Activated CD8-positive, alpha-beta memory T cell treated with anti-CD3 and anti-CD28 coated beads, Interleukin-2, amount 10 ng/mL, durations not matched to agents 7 days and 5 days (primary cell): ENCODE results near the gene SPEF1. TPM values are rescaled to one million over a fixed set of nuclear protein-coding genes. Genes with fewer than 3 reads are reported as not detected.

ENCODE experiments used
- ATAC-seq: fragments of 150-1000 bp; cut with Tn5 transposase; one replicate; pipeline ENCODE4 v1.10.0; 2021; ENCODE audit warnings: moderate library complexity
- CTCF ChIA-PET: fragments of 350-600 bp; sonication (Branson Sonifier 250); formaldehyde crosslinking; loops from one replicate; lab custom pipeline; 2021; ENCODE audit warnings: antibody characterized with exemption; lab: Charles Lee
- DNase-seq: peaks from one replicate; pipeline ENCODE4 v3.0.0-alpha.2; 2020
- H3K27ac Mint-ChIP-seq: one replicate; pipeline ENCODE4 v1.8.0; 2021; ENCODE audit warnings: mild to moderate bottlenecking, mixed read lengths
- H3K27me3 Mint-ChIP-seq: one replicate; pipeline ENCODE4 v1.8.0; 2021; ENCODE audit warnings: mixed read lengths
- H3K36me3 Mint-ChIP-seq: one replicate; pipeline ENCODE4 v1.8.0; 2021; ENCODE audit warnings: mild to moderate bottlenecking, mixed read lengths
- H3K4me1 Mint-ChIP-seq: one replicate; pipeline ENCODE4 v1.8.0; 2021; ENCODE audit warnings: mixed read lengths
- H3K4me3 Mint-ChIP-seq: one replicate; pipeline ENCODE4 v1.8.0; 2021; ENCODE audit warnings: mild to moderate bottlenecking, moderate library complexity, mixed read lengths
- H3K9me3 Mint-ChIP-seq: one replicate; pipeline ENCODE4 v1.8.0; 2022; ENCODE audit warnings: low read depth, mixed read lengths
- total RNA-seq, 2 experiments: library from RNA; stranded (reverse); gene quantifications; one replicate each; pipeline ENCODE4 v1.2.3, GENCODE V29; 2021

Gene SPEF1
- total RNA-seq, 2 experiments from 2014 or later: 0.18 TPM; not detected in 1

- H3K4me3 Mint-ChIP-seq: no peak overlapping the region
- H3K36me3 Mint-ChIP-seq: peaks cover 1% of the 10 kb centered on the region
- peaks cover 4% of the 10 kb centered on the region for H3K27me3 Mint-ChIP-seq
- DNase-seq (no peak), ATAC-seq (no peak)
- no peaks in the 10 kb centered on the region for H3K9me3 Mint-ChIP-seq
- H3K27ac Mint-ChIP-seq: no peak overlapping the region
- CTCF ChIA-PET: interaction anchor here (1.3 to 9.0 kb wide), 3 partner anchors 12 to 101 kb away, joined by 3 to 80 read pairs (median 38); partner anchors contain the start of gene ADISSP
- peaks cover 7% of the 10 kb centered on the region for H3K4me1 Mint-ChIP-seq
Measured at GRCh38 chr20:3755269-3755668, 26.0 kb downstream of the SPEF1 start.

- H3K9me3 Mint-ChIP-seq: no peaks in the 10 kb centered on the region
- DNase-seq (no peak), ATAC-seq (no peak)
- peaks cover 1% of the 10 kb centered on the region for H3K36me3 Mint-ChIP-seq
- H3K27me3 Mint-ChIP-seq: peaks cover 4% of the 10 kb centered on the region
- no peak overlapping the region for H3K4me3 Mint-ChIP-seq
- H3K27ac Mint-ChIP-seq: no peak overlapping the region
- CTCF ChIA-PET: interaction anchor here (1.3 to 9.0 kb wide), 4 partner anchors 9 to 102 kb away, joined by 3 to 80 read pairs (median 22); partner anchors contain the start of gene ADISSP
- peaks cover 7% of the 10 kb centered on the region for H3K4me1 Mint-ChIP-seq
Measured at GRCh38 chr20:3754276-3754630, 27.0 kb downstream of the SPEF1 start.

GRCh38 chr20:3753501-3754275 is 27.6 kb downstream of the SPEF1 start:
- H3K4me3 Mint-ChIP-seq: no peak overlapping the region
- H3K36me3 Mint-ChIP-seq: peaks cover 1% of the 10 kb centered on the region
- H3K9me3 Mint-ChIP-seq: no peaks in the 10 kb centered on the region
- peaks cover 7% of the 10 kb centered on the region for H3K4me1 Mint-ChIP-seq
- H3K27me3 Mint-ChIP-seq: peaks cover 4% of the 10 kb centered on the region
- ATAC-seq (no peak), DNase-seq (no peak)
- H3K27ac Mint-ChIP-seq: no peak overlapping the region
- CTCF ChIA-PET: interaction anchor here (0.9 to 9.0 kb wide), 17 partner anchors 8 to 328 kb away, joined by 3 to 80 read pairs (median 4); partner anchors contain the start of genes ADISSP, AP5S1, CENPB and SPEF1

GRCh38 chr20:3753098-3753497 is 28.1 kb downstream of the SPEF1 start:
- Mint-ChIP-seq H3K27me3 (peaks cover 4% of the 10 kb centered on the region), H3K27ac (no peak overlapping the region), H3K36me3 (peaks cover 1% of the 10 kb centered on the region), H3K4me3 (no peak overlapping the region), H3K4me1 (peaks cover 7% of the 10 kb centered on the region), H3K9me3 (no peaks in the 10 kb centered on the region)
- peak; percentile 72 for ATAC-seq
- CTCF ChIA-PET: interaction anchor here (0.8 to 9.0 kb wide), 22 partner anchors 8 to 329 kb away, joined by 3 to 80 read pairs (median 4); partner anchors contain the start of genes ADISSP, AP5S1, CENPB and SPEF1
- peak; percentile 75 for DNase-seq

GRCh38 chr20:3752386-3752759 is 28.9 kb downstream of the SPEF1 start:
- Mint-ChIP-seq H3K4me3 (peak overlapping the region; percentile 51), H3K27me3 (peaks cover 7% of the 10 kb centered on the region), H3K36me3 (peaks cover 1% of the 10 kb centered on the region), H3K4me1 (peaks cover 7% of the 10 kb centered on the region), H3K9me3 (no peaks in the 10 kb centered on the region), H3K27ac (no peak overlapping the region)
- CTCF ChIA-PET: interaction anchor here (0.8 to 9.0 kb wide), 20 partner anchors 8 to 330 kb away, joined by 3 to 80 read pairs (median 4); partner anchors contain the start of genes ADISSP, AP5S1 and CENPB
- DNase-seq: no peak
- ATAC-seq: no peak

- no peaks in the 10 kb centered on the region for H3K9me3 Mint-ChIP-seq
- CTCF ChIA-PET: interaction anchor here (0.9 to 9.0 kb wide), 11 partner anchors 10 to 104 kb away, joined by 3 to 80 read pairs (median 5); partner anchors contain the start of genes ADISSP and AP5S1
- peak overlapping the region; percentile 51 for H3K4me3 Mint-ChIP-seq
- H3K27me3 Mint-ChIP-seq: peaks cover 7% of the 10 kb centered on the region
- H3K4me1 Mint-ChIP-seq: peaks cover 7% of the 10 kb centered on the region
- peaks cover 1% of the 10 kb centered on the region for H3K36me3 Mint-ChIP-seq
- ATAC-seq: peak; percentile 57
- no peak overlapping the region for H3K27ac Mint-ChIP-seq
- DNase-seq: peak; percentile 66
Measured at GRCh38 chr20:3751675-3752385, 29.4 kb downstream of the SPEF1 start.

- H3K36me3 Mint-ChIP-seq: no peaks in the 10 kb centered on the region
- ATAC-seq (no peak), DNase-seq (no peak)
- H3K27ac Mint-ChIP-seq: no peak overlapping the region
- CTCF ChIA-PET: interaction anchor here (1.0 to 9.0 kb wide), 7 partner anchors 10 to 105 kb away, joined by 3 to 80 read pairs (median 6); partner anchors contain the start of genes ADISSP and AP5S1
- no peaks in the 10 kb centered on the region for H3K9me3 Mint-ChIP-seq
- peaks cover 7% of the 10 kb centered on the region for H3K4me1 Mint-ChIP-seq
- peaks cover 7% of the 10 kb centered on the region for H3K27me3 Mint-ChIP-seq
- H3K4me3 Mint-ChIP-seq: no peak overlapping the region
Measured at GRCh38 chr20:3751305-3751674, 30.0 kb downstream of the SPEF1 start.

GRCh38 chr20:3749689-3750531 is 31.3 kb downstream of the SPEF1 start:
- Mint-ChIP-seq H3K27me3 (peaks cover 7% of the 10 kb centered on the region), H3K36me3 (no peaks in the 10 kb centered on the region), H3K4me1 (peaks cover 14% of the 10 kb centered on the region), H3K4me3 (no peak overlapping the region), H3K27ac (no peak overlapping the region), H3K9me3 (no peaks in the 10 kb centered on the region)
- ATAC-seq (peak; percentile 50), DNase-seq (peak; percentile 54)
- CTCF ChIA-PET: interaction anchor here (0.7 to 9.0 kb wide), 12 partner anchors 9 to 336 kb away, joined by 3 to 80 read pairs (median 4); partner anchors contain the start of gene ADISSP

GRCh38 chr20:3749087-3749688 is 32.1 kb downstream of the SPEF1 start:
- Mint-ChIP-seq H3K9me3 (no peaks in the 10 kb centered on the region), H3K27ac (no peak overlapping the region), H3K4me1 (peaks cover 17% of the 10 kb centered on the region), H3K27me3 (peaks cover 14% of the 10 kb centered on the region), H3K36me3 (no peaks in the 10 kb centered on the region), H3K4me3 (no peak overlapping the region)
- ATAC-seq (no peak), DNase-seq (no peak)
- CTCF ChIA-PET: interaction anchor here (0.7 to 9.0 kb wide), 11 partner anchors 8 to 336 kb away, joined by 3 to 80 read pairs (median 3); partner anchors contain the start of gene ADISSP

- Mint-ChIP-seq H3K36me3 (no peaks in the 10 kb centered on the region), H3K4me1 (peaks cover 17% of the 10 kb centered on the region), H3K9me3 (no peaks in the 10 kb centered on the region), H3K27me3 (peaks cover 16% of the 10 kb centered on the region), H3K4me3 (no peak overlapping the region), H3K27ac (no peak overlapping the region)
- no peak for ATAC-seq
- CTCF ChIA-PET: interaction anchor here (1.2 to 9.0 kb wide), 5 partner anchors 11 to 82 kb away, joined by 3 to 80 read pairs (median 7); partner anchors contain the start of gene ADISSP
- no peak for DNase-seq
Measured at GRCh38 chr20:3748073-3748472, 33.2 kb downstream of the SPEF1 start.

GRCh38 chr20:3747471-3747870 is 33.8 kb downstream of the SPEF1 start:
- ATAC-seq (no peak), DNase-seq (no peak)
- H3K9me3 Mint-ChIP-seq: no peaks in the 10 kb centered on the region
- no peaks in the 10 kb centered on the region for H3K36me3 Mint-ChIP-seq
- H3K4me3 Mint-ChIP-seq: no peak overlapping the region
- H3K27ac Mint-ChIP-seq: no peak overlapping the region
- H3K4me1 Mint-ChIP-seq: peaks cover 17% of the 10 kb centered on the region
- CTCF ChIA-PET: interaction anchor here (1.2 to 9.0 kb wide), 4 partner anchors 20 to 82 kb away, joined by 3 to 80 read pairs (median 10); partner anchors contain the start of gene ADISSP
- peaks cover 16% of the 10 kb centered on the region for H3K27me3 Mint-ChIP-seq

- H3K4me3 Mint-ChIP-seq: no peak overlapping the region
- H3K27ac Mint-ChIP-seq: no peak overlapping the region
- ATAC-seq (no peak), DNase-seq (no peak)
- H3K4me1 Mint-ChIP-seq: peaks cover 10% of the 10 kb centered on the region
- H3K36me3 Mint-ChIP-seq: no peaks in the 10 kb centered on the region
- H3K27me3 Mint-ChIP-seq: peaks cover 12% of the 10 kb centered on the region
- CTCF ChIA-PET: interaction anchor here (0.5 to 1.9 kb wide), 6 partner anchors 8 to 1342 kb away, joined by 3 to 6 read pairs (median 4); no protein-coding TSS in a partner anchor
- H3K9me3 Mint-ChIP-seq: no peaks in the 10 kb centered on the region
Measured at GRCh38 chr20:3745686-3746173, 35.5 kb downstream of the SPEF1 start.
